Thyroid gland (tissue), 4 donors: Measurements from ENCODE around the gene VWA3A.

Experiments used
- CTCF ChIP-seq, 6 experiments: fragments of 200-600 bp in 3 of 6; fragments of 450-650 bp in 3 of 6; sonication (generic) in 3 of 6; IDR thresholded peaks; one replicate each; pipeline ENCODE4 v1.5.1; 2016 to 2019; ENCODE audit warnings: antibody characterized with exemption in 6 of 6, mild to moderate bottlenecking in 2 of 6, inconsistent platforms in 1 of 6, moderate library complexity in 1 of 6
- POLR2A ChIP-seq, 2 donors: fragments of 450-650 bp; IDR thresholded peaks; one replicate each; pipeline ENCODE4 v1.6.1; 2017; ENCODE audit warnings: antibody characterized with exemption in 2 of 2, mild to moderate bottlenecking in 2 of 2, moderate library complexity in 1 of 2

GRCh38 chr16:22162656-22163009 lies 70.3 kb downstream of the VWA3A start:
- TF ChIP-seq POLR2A (IDR thresholded peaks at IDR 0.05), result no peak
- no peak for TF ChIP-seq CTCF (IDR thresholded peaks at IDR 0.05)
